A673 (cell line): ENCODE data around the gene AFAP1. TPM values are rescaled to one million over a fixed set of nuclear protein-coding genes. Genes with fewer than 3 reads are reported as not detected.

ENCODE experiments used
- BruUV-seq: library from RNA; stranded (reverse); fragments of 400-500 nt; replicated peaks from 2 replicates; lab custom pipeline; 2021; lab: Mats Ljungman, UMichigan
- CTCF ChIA-PET: fragments of 300-600 bp; sonication (Branson Sonifier 250); formaldehyde crosslinking; loops from one replicate; lab custom pipeline; 2022; ENCODE audit warnings: antibody characterized with exemption; lab: Charles Lee
- POLR2A ChIA-PET: fragments of 300-600 bp; sonication (Branson Sonifier 250); formaldehyde crosslinking; loops from one replicate; lab custom pipeline; 2022; ENCODE audit warnings: antibody characterized with exemption; ENCODE audit not compliant: low non-redundant PET; lab: Charles Lee
- DNase-seq: peaks from one replicate; pipeline ENCODE4 v3.0.0-alpha.2; 2015; ENCODE audit warnings: low spot score
- H3K27ac ChIP-seq: fragments of 200-600 bp; sonication (generic); 2 replicates; pipeline ENCODE4 v1.5.1; 2016; ENCODE audit warnings: mixed run types, low read depth, mild to moderate bottlenecking, mixed read lengths, antibody characterized with exemption, low read length; ENCODE audit not compliant: poor library complexity, severe bottlenecking
- H3K27me3 ChIP-seq: fragments of 200-600 bp; sonication (generic); replicated peaks from 2 replicates; pipeline ENCODE4 v1.6.1; 2017; ENCODE audit warnings: mixed run types, low read depth, mild to moderate bottlenecking, mixed read lengths, antibody characterized with exemption, low read length; ENCODE audit not compliant: insufficient read depth, poor library complexity
- H3K36me3 ChIP-seq: fragments of 200-600 bp; sonication (generic); 2 replicates; pipeline ENCODE4 v1.6.1; 2016; ENCODE audit warnings: mixed run types, mild to moderate bottlenecking, mixed read lengths, antibody characterized with exemption, low read length; ENCODE audit not compliant: insufficient read depth, poor library complexity, severe bottlenecking
- H3K4me1 ChIP-seq: fragments of 200-600 bp; sonication (generic); 2 replicates; pipeline ENCODE4 v1.6.1; 2017; ENCODE audit warnings: mixed run types, mild to moderate bottlenecking, mixed read lengths, antibody characterized with exemption, low read length; ENCODE audit not compliant: insufficient read depth, poor library complexity, severe bottlenecking
- H3K4me3 ChIP-seq: fragments of 200-600 bp; sonication (generic); 2 replicates; pipeline ENCODE4 v1.5.1; 2016; ENCODE audit warnings: low read depth, mixed run types, mild to moderate bottlenecking, mixed read lengths, low read length; ENCODE audit not compliant: poor library complexity, severe bottlenecking
- H3K9me3 ChIP-seq: fragments of 200-600 bp; sonication (generic); 2 replicates; pipeline ENCODE4 v1.6.1; 2016; ENCODE audit warnings: mixed run types, low read depth, mild to moderate bottlenecking, mixed read lengths, antibody characterized with exemption, low read length; ENCODE audit not compliant: poor library complexity, severe bottlenecking
- CTCF ChIP-seq: fragments of 300-800, 200-600 bp; sonication (generic); conservative IDR thresholded peaks from 2 replicates; pipeline ENCODE4 v1.5.1; 2017; ENCODE audit warnings: low read depth, mild to moderate bottlenecking, antibody characterized with exemption, low read length, moderate library complexity, mixed read lengths
- EZH2 ChIP-seq: fragments of 200-600 bp; sonication (generic); IDR thresholded peaks from 2 replicates; pipeline ENCODE4 v1.6.1; 2017; ENCODE audit warnings: borderline replicate concordance, low read depth, mild to moderate bottlenecking, mixed read lengths, antibody characterized with exemption, low read length; ENCODE audit not compliant: poor library complexity, severe bottlenecking
- intact Hi-C: fragments of 100-400 bp; cut with micrococcal nuclease; formaldehyde crosslinking; loops from one replicate; pipeline ENCODE4 v1.10.0; 2022; ENCODE audit not compliant: unreplicated experiment
- total RNA-seq: library from RNA; stranded (reverse); gene quantifications from 2 replicates; pipeline ENCODE4 v1.2.3, GENCODE V29; 2021

AFAP1 gene
- total RNA-seq, 1 experiment from 2014 or later, result 42.6 TPM

GRCh38 chr4:7877176-7877575 is 62.5 kb downstream of the AFAP1 start:
- POLR2A ChIA-PET, result no interaction called here
- BruUV-seq, result no TSS peak
- H3K9me3 ChIP-seq, result no peaks in the 10 kb centered on the region
- CTCF ChIA-PET, result no interaction called here
- TF ChIP-seq CTCF (no peak), EZH2 (no peak)
- H3K27ac ChIP-seq, result peak overlapping the region; percentile 18
- intact Hi-C loops, result no loop called here
- no peak for DNase-seq
- no peak overlapping the region for H3K4me3 ChIP-seq
- no peaks in the 10 kb centered on the region for H3K27me3 ChIP-seq
- H3K36me3 ChIP-seq, result no peaks in the 10 kb centered on the region
- peaks cover 22% of the 10 kb centered on the region for H3K4me1 ChIP-seq

- BruUV-seq, result no TSS peak
These were observed 63.3 kb downstream of the AFAP1 start for GRCh38 chr4:7876201-7876875.

GRCh38 chr4:7874838-7875237 is 64.8 kb downstream of the AFAP1 start:
- CTCF ChIA-PET, result no interaction called here
- H3K9me3 ChIP-seq, result no peaks in the 10 kb centered on the region
- POLR2A ChIA-PET, result no interaction called here
- no TSS peak for BruUV-seq
- no peak overlapping the region for H3K4me3 ChIP-seq
- H3K36me3 ChIP-seq, result peaks cover 6% of the 10 kb centered on the region
- peaks cover 15% of the 10 kb centered on the region for H3K4me1 ChIP-seq
- no peak overlapping the region for H3K27ac ChIP-seq
- no peaks in the 10 kb centered on the region for H3K27me3 ChIP-seq
- intact Hi-C loops, result no loop called here
- DNase-seq, result no peak
- no peak for TF ChIP-seq EZH2
- no peak for TF ChIP-seq CTCF

More at GRCh38 chr4:7876201-7876875, 63.3 kb downstream of the AFAP1 start:
- intact Hi-C loops, result no loop called here
- Histone ChIP-seq H3K4me1 (peaks cover 26% of the 10 kb centered on the region), H3K36me3 (peaks cover 2% of the 10 kb centered on the region), H3K27me3 (no peaks in the 10 kb centered on the region), H3K4me3 (no peak overlapping the region), H3K27ac (no peak overlapping the region), H3K9me3 (no peaks in the 10 kb centered on the region)
- TF ChIP-seq EZH2, result no peak
- peak; percentile 44 for TF ChIP-seq CTCF
- ChIA-PET CTCF (no interaction called here), POLR2A (no interaction called here)
- DNase-seq, result peak; percentile 34
